DMS114 treated with DMSO at 0.1 percent for 48 hours (cell line): ENCODE data around the gene PTGDR2.

Source experiments
- DNase-seq: peaks from one replicate; lab custom pipeline; 2025; ENCODE audit not compliant: unreplicated experiment; lab: John Stamatoyannopoulos, UW

PTGDR2 gene

DNA sequence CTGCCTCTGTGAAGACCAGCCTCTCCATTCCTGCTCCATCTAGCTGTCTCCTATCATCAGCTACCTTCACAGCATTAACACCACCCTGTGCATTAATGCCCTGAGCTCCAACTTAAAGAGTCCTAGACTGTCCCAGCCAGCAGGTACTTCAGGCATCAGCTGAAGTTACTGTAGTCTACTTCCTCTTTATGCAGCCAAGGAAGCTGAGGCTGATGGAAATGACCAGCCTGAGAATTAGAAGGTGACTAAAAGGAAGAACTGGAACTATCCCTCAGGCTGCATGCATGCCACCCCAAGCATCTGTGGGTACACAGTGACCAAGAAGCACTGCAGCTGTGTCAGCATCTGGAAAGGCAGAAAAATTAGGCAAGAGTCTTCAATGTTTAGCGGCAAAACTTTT is 42.4 kb downstream of the PTGDR2 start:
- DNase-seq: no peak

DNA sequence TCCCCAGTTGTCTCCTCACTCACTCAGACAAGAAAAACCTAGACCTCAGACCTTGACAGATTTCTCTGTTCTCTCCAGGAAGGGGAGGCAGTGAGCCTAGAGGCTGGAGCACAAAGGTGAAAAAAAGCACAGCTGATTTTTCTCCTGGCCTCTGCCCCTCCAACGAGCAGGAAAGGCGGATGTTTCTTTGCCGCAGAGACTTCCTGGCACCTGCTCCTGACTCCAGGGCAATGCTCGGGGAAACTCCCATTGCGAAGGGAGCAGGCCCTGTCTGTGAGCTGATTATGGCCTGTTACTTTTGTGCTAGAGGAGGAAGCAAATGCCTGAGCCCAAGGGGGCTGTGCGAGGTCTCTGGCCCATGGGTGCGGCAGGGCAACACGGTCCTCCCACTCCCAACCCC is 45.2 kb downstream of the PTGDR2 start:
- no peak for DNase-seq

GRCh38 chr11:60810151-60810550 is 45.6 kb downstream of the PTGDR2 start:
- no peak for DNase-seq

DNA sequence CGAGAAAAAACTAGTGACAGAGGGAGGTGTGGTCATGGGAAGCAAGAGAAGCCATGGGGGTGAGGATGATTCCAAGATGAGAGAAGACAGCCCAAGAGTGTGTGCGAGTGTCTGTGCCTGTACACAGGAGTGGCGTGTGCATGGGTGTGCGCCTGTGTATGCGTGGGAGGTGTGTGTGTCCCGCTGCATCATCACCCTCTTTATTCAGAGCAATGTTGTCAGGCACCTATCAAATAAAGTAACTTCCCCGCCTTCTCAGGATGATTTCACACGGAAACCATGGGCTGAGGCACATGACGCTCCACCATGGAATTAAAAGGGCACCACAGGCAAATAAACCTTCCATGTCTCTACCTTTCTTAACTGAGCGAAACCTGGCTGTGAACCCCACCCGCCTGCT is 46.1 kb downstream of the PTGDR2 start:
- no peak for DNase-seq

GRCh38 chr11:60809249-60809648 is 46.5 kb downstream of the PTGDR2 start:
- no peak for DNase-seq

GRCh38 chr11:60803273-60803936 is 52.3 kb downstream of the PTGDR2 start:
- DNase-seq: no peak

DNA sequence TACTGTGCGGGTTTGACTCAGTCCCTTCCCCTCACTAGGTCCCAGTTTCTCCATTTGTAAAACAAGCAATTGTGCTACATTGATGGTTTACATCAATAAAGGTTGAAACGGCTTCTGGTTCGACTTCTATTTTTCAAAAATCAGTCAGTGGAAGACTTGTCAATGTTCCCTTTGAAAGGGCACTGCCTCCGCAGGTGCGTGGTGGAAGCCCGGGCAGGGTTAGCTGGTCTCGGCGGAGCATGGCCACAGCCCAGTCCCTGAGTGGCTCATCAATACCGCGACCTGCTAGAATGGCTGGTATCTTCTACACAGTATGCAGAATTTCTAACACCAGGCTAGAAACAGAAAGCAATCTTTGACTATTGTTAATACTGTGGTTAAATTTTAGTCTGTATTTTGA is 54.6 kb downstream of the PTGDR2 start:
- no peak for DNase-seq
